Medulla oblongata (tissue), 1 donor: Measurements from ENCODE around the gene SCN8A.

Source experiments
- DNase-seq: peaks from one replicate; pipeline ENCODE4 v3.0.0-alpha.2; 2015; ENCODE audit errors: extremely low spot score

SCN8A gene

GRCh38 chr12:51714666-51715065 lies 123.6 kb downstream of the SCN8A start:
- DNase-seq: no peak

DNA sequence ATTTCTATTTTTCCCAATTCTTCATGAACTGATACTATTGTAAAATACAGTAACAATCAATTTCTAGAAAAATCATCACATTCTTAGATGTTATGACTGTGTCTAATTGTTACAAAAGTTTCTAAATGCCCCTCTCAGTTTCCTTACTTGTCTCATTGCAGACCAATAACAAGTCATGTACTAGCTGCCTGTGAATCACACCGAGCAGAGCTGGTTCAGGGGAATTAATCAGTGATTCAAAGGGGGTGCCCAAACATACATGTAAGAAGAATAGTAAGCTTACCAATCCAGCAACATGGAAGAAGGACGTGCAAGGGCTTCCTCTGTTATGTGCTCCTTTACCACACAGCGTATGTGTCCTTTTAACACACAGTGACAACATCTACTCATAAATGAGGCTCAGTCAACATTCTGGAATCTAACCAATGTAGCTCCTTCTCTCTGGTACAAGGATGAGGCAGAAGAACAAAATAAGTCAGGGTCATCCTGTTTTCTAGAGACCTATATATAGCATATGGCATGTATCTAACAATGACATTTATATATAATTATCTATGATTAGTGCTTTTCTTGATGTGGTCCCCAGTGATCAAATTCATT lies 126.4 kb downstream of the SCN8A start:
- no peak for DNase-seq

DNA sequence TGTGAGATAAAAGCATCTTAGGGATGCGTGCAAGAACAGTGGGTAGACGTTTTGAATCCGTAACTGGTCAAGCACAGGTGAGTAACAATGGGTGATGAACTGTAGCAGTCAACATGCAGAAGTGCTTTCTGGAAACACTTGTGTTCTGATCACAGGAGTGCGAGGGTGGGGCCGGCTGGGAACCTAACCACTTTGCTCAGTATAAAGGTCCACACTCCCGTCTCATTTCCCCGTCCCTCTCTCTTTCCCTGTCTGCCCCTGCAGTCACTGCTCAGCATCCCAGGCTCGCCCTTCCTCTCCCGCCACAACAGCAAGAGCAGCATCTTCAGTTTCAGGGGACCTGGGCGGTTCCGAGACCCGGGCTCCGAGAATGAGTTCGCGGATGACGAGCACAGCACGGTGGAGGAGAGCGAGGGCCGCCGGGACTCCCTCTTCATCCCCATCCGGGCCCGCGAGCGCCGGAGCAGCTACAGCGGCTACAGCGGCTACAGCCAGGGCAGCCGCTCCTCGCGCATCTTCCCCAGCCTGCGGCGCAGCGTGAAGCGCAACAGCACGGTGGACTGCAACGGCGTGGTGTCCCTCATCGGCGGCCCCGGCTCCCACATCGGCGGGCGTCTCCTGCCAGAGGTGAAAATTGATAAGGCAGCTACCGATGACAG lies 130.4 kb downstream of the SCN8A start:
- peak; percentile 10 for DNase-seq

DNA sequence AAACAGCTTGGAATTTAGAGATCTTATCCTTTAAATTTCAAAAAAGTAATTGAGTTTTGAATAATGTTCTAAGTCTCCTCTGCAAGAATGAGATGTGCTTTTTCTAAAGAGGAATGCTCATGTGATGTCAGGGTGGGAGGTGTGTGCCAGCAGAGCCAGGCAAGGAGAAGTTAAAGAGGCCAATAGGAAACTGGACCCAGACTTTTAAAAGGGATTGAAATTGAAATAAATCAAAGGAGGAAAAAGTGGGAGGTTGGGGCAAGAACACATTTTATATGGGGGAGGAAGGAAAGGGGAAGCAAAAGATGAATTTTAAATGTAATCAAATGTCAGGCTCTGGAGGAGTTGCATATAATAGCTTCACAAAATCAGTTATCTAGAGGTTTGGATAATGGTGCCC lies 131.4 kb downstream of the SCN8A start:
- no peak for DNase-seq

DNA sequence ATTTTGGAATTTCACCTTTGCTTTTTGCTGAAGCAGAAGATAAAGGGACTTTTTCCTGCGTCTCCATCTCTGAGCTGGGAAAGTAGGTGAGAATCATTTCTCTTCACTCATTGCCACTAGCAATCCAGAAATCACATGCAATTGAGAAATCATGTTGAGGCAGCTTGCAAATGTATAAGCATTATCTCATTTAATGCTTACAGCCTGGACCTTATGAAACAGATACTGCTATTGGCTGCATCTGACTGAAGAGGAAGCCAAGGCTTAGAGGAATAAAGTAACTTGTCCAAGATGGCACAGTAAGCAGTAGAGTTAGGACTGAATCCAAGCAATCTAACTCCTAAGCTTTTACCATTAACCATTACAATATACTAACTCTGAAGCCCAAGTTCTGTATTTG lies 135.1 kb downstream of the SCN8A start:
- no peak for DNase-seq

GRCh38 chr12:51726931-51727330 lies 135.9 kb downstream of the SCN8A start:
- DNase-seq: no peak

DNA sequence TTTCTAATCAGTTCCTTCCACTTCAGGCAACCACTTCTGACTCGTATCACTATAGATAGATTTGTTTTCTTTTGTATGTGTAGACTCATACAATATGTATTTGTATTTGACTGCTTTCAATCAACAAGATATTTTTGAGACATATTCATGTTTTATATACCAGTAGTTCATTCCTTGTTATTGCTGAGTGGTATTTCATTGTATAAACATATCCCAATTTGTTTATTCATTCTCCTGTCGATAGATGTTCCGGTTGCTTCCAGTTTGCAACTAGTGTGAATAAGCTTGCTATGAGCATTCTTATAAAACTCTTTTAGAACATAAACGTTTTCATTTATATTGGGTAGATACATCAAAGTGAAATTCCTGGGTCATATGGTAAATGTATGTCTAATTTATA lies 138.3 kb downstream of the SCN8A start:
- DNase-seq: no peak

- DNase-seq: no peak
These were observed 139.7 kb downstream of the SCN8A start for GRCh38 chr12:51730745-51731144.

DNA sequence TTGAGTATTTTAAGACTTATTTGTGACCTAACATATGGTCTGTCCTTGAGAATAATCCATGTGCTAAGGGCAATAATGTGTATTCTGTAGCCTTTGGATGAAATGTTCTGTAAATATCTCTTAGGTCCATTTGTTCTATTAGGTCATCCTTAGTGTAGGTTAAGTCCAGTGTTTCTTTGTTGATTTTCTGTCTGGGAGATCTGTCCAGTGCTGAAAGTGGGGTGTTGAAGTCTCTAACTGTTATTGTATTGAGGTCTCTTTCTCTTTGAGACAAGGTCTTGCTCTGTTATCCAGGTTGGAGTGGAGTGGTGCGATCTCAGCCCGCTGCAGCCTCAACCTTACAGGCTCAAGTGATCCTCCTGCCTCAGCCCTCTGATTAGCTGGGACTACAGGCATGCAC lies 149.5 kb downstream of the SCN8A start:
- DNase-seq: no peak

DNA sequence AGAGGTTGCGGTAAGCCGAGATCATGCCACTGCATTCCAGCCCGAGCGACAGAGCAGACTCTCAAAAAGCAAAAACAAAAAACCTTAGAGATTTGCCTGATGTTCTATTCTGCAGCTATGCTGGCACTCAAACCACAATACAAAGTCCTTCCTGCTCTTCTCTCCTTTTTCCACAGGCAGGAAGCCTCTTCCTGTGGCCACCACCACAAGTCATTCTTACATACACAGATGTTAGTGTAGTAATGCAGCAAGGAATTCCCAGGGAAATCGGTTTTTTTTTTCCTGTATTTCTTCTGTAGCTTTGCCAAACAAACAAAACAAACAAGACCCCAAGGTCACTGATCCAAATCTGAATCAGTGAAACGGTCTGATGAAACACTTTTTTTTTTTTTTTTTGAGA lies 153.2 kb downstream of the SCN8A start:
- DNase-seq: no peak

GRCh38 chr12:51744957-51745356 lies 153.9 kb downstream of the SCN8A start:
- no peak for DNase-seq

- DNase-seq: no peak
These were observed 155.4 kb downstream of the SCN8A start for GRCh38 chr12:51746416-51746815.

- DNase-seq: no peak
These were observed 157.2 kb downstream of the SCN8A start for GRCh38 chr12:51748235-51748634.

DNA sequence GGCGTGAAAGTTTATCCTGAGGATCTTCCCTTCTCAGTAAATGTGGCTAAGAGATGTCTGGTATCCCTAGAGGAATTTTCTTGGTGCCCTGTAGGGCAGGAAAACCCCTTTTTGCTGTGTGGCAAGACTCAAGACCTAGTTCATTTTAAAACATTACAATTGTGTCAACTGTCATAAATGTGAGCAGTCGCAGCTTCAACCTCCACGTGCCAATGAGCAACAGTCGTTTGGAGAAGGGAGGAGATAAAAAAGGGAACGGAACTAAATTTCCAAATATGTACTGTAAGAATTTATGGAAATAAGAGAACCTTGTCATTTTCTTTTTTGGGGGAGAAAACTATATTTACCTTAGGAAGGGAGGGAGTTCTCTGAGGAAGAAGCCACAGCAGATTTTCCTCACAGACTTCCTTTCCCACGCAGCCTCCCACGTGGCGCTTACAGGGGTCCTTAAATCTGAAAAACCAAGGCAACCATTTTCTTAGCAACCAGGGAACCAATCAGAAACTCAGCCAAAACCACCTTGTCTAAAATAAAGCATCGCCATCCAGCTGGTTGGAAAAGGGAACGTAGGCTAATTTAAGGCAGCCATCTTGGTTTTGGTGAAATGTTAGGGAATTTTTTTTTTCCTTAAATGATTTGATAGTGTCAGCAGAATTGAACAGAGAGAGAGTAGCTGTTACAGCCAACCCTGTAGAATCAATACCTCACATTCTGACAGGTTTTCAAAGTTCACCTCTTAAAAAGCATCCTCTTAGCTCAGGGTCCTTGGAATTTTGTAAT lies 158.4 kb downstream of the SCN8A start:
- no peak for DNase-seq

GRCh38 chr12:51749986-51750317 lies 158.9 kb downstream of the SCN8A start:
- DNase-seq: no peak

- peak; percentile 95 for DNase-seq
These were observed 160.6 kb downstream of the SCN8A start for GRCh38 chr12:51751661-51752060.

DNA sequence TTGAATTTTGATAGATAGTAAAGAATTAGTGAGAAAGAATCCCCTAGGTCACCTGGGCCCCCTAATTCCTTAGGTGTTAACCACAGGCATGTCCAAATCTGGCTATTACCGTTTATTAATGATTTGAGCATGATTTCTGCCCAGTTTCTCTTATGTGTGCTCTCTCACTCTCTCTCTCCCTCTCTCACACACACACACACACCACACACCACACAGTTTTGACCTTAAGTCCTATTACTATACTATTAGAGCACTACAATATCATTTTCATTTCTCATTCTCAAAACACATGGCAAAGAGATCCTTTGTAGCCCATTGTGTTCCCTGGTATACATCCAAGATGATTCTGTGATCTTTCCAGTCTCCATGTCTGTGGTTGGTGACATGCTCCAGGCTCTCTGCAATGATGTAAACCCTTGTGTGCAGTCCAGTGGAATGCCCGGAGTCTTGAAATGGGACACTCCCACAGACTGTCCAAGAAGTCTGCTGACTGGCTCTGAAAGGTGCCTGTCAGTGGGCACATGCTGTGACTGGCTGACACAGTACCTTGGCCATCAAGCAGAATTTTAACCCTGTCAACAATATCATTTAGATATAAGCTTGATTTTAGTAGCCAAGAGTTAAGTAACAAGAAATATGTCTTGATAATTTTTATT lies 161.3 kb downstream of the SCN8A start:
- peak; percentile 95 for DNase-seq

DNA sequence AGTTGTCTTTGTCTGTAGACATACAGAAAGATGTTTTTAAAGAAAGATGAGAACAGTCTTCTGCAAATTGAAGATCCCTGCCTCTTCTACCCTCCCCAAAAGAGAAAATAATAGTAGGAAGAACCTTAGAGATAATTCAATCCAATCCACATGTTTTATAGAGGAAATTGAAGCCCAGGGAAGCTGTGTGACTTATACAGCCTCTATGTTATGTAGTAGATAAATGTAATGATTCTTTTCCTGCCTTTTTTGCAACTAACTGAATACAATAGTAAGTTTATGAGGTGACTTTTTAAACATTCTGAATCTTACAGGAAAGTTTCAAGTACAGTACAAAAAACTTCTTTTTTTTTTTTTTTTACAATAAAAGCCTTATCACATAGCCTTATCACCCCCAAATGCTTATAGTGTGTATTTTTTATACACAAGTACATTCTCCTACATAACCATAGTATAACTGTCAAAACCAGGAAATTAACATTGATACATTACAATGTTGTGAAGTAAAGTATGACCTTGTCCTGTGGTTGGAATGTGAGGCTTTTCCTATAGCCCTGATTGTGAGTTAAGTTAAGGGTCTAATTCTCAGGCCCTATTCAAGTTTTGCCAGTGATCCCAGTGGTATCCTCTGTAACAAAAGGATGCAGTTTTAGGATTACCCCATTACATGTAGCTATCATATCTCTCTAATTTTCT lies 163.1 kb downstream of the SCN8A start:
- DNase-seq: no peak

GRCh38 chr12:51755251-51755650 lies 164.2 kb downstream of the SCN8A start:
- DNase-seq: no peak

DNA sequence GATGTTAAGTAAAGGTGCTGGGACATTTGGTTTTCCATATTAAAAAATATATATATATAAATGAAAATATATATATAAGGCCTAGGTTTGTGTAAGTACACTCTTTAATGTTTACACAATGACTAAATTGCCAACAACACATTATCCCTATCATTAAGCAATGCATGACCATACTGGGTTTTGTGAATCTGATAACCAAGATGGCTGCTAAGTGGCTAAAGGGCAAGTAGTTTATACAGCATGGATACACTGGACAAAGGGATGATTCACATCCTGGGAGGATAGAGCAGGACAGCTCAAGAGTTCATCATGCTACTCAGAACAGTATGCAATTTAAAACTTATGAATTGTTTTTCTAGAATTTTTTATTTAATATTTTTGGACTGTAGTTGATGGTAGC lies 168.1 kb downstream of the SCN8A start:
- DNase-seq: no peak

- no peak for DNase-seq
These were observed 168.7 kb downstream of the SCN8A start for GRCh38 chr12:51759695-51760094.

GRCh38 chr12:51760231-51760630 lies 169.2 kb downstream of the SCN8A start:
- no peak for DNase-seq
